GM12878 (cell line): ENCODE measurements around the gene TOMT. TPM values are rescaled to one million over a fixed set of nuclear protein-coding genes. Genes with fewer than 3 reads are reported as not detected.

Experiments
- ATAC-seq: fragments of 200-7000 bp; cut with Tn5 transposase; 3 replicates; pipeline ENCODE4 v1.9.1; 2020; ENCODE audit warnings: mild to moderate bottlenecking, moderate library complexity
- BruUV-seq: library from RNA; stranded (reverse); fragments of 400-500 nt; replicated peaks from 2 replicates; lab custom pipeline; 2021; lab: Mats Ljungman, UMichigan
- CTCF ChIA-PET: fragments of 300-600 bp; sonication (Branson Sonifier 250); formaldehyde crosslinking; extraction: SDS; loops from one replicate; lab custom pipeline; 2021; ENCODE audit warnings: inconsistent platforms; lab: Yijun Ruan, JAX
- POLR2A ChIA-PET: fragments of 350-600 bp; formaldehyde crosslinking; extraction: SDS; loops from one replicate; lab custom pipeline; 2021; ENCODE audit warnings: inconsistent platforms; lab: Charles Lee
- RAD21 ChIA-PET: fragments of 300-600 bp; sonication (Branson Sonifier 250); formaldehyde crosslinking; loops from one replicate; lab custom pipeline; 2023; ENCODE audit warnings: antibody characterized with exemption; ENCODE audit not compliant: unreplicated experiment; lab: Charles Lee
- SMC1A ChIA-PET: fragments of 300-600 bp; sonication (Branson Sonifier 250); formaldehyde crosslinking; loops from one replicate; lab custom pipeline; 2023; ENCODE audit not compliant: unreplicated experiment, uncharacterized antibody; lab: Charles Lee
- DNase-seq: peaks from one replicate; pipeline ENCODE4 v3.0.0-alpha.2; 2011; ENCODE audit warnings: low read depth, low spot score
- FAIRE-seq: peaks from 3 replicates; lab custom pipeline; 2011; peaks lifted over from hg19 to GRCh38; lab: Jason Lieb, UNC
- H2AFZ ChIP-seq: 2 replicates; pipeline ENCODE4 v1.6.0; 2011; ENCODE audit warnings: low read depth, low read length, control low read depth; ENCODE audit not compliant: control insufficient read depth
- H3K27ac ChIP-seq: 2 replicates; pipeline ENCODE4 v1.5.1; 2011; ENCODE audit warnings: control low read depth; ENCODE audit not compliant: control insufficient read depth, insufficient read depth
- H3K27me3 ChIP-seq, 2 experiments: replicated peaks in 1 of 2; 2 replicates each; pipeline versions ENCODE4 v1.6.0 to v1.6.1; 2011; ENCODE audit warnings: low read length in 1 of 2; ENCODE audit not compliant: control insufficient read depth in 2 of 2, insufficient read depth in 2 of 2
- H3K36me3 ChIP-seq, 2 experiments: 2 replicates each; pipeline ENCODE4 v1.5.1; 2011; ENCODE audit warnings: low read length in 1 of 2; ENCODE audit not compliant: control insufficient read depth in 2 of 2, insufficient read depth in 2 of 2
- H3K4me1 ChIP-seq: 2 replicates; pipeline ENCODE4 v1.6.1; 2011; ENCODE audit warnings: mild to moderate bottlenecking, low read length, moderate library complexity, mixed read lengths; ENCODE audit not compliant: control insufficient read depth, insufficient read depth
- H3K4me2 ChIP-seq: 2 replicates; pipeline ENCODE4 v1.6.0; 2011; ENCODE audit warnings: control low read depth; ENCODE audit not compliant: control insufficient read depth, insufficient read depth
- H3K4me3 ChIP-seq: fragments of 200-600 bp; sonication (generic); 2 replicates; pipeline ENCODE4 v1.5.1; 2016
- H3K79me2 ChIP-seq: 2 replicates; pipeline ENCODE4 v1.6.0; 2011; ENCODE audit warnings: low read length; ENCODE audit not compliant: control insufficient read depth, insufficient read depth
- H3K9ac ChIP-seq: 2 replicates; pipeline ENCODE4 v1.8.0; 2011; ENCODE audit warnings: low read length, control low read depth, mixed read lengths; ENCODE audit not compliant: control insufficient read depth, insufficient read depth
- H3K9me3 ChIP-seq: replicated peaks from 3 replicates; pipeline ENCODE4 v1.5.1; 2011; ENCODE audit warnings: mild to moderate bottlenecking, low read length; ENCODE audit not compliant: control insufficient read depth, insufficient read depth
- H4K20me1 ChIP-seq: 2 replicates; pipeline ENCODE4 v1.6.0; 2011; ENCODE audit not compliant: control insufficient read depth, insufficient read depth
- MYB ChIP-seq: fragments of 150-350 bp; IDR thresholded peaks from 2 replicates; pipeline ENCODE4 v1.6.1; 2014; ENCODE audit warnings: mild to moderate bottlenecking, low read depth, low read length, borderline replicate concordance
- TCF3 ChIP-seq: IDR thresholded peaks from 2 replicates; pipeline ENCODE4 v1.6.1; 2012; ENCODE audit warnings: low read depth, mild to moderate bottlenecking, low read length, borderline replicate concordance; ENCODE audit not compliant: insufficient read depth
- ZNF274 ChIP-seq: IDR thresholded peaks from one replicate; pipeline ENCODE4 v1.8.0; 2011; ENCODE audit not compliant: insufficient read length, insufficient read depth
- WGBS: methylation state at CpG from one replicate; pipeline ENCODE4 v1.1.6; 2016; ENCODE audit warnings: low lambda C conversion rate; ENCODE audit not compliant: insufficient replicate concordance, insufficient coverage; ENCODE audit errors: missing lambda C conversion rate; 5-methylcytosine and 5-hydroxymethylcytosine counted together
- in situ Hi-C: fragments of 300-500 bp; cut with MboI; formaldehyde crosslinking; loops from 9 replicates; pipeline ENCODE4 v1.14.3; 2018; ENCODE audit warnings: mixed read lengths
- intact Hi-C: fragments of 100-400 bp; cut with micrococcal nuclease; formaldehyde crosslinking; loops from one replicate; pipeline ENCODE4 v1.14.2; 2022; ENCODE audit not compliant: unreplicated experiment
- polyA plus RNA-seq, 11 experiments: library from polyadenylated mRNA; depleted of rRNA in 4 of 11; unstranded in 6 of 11; stranded (reverse) in 5 of 11; fragments of >200 nt; fragmentation: Nextera tagmentation in 4 of 11; fragmentation: Illumina TruSeq in 1 of 11; extraction: Ambion mirVana in 4 of 11; extraction: Trizol in 1 of 11; gene quantifications; 1 replicate in 1 of 11; 2 replicates in 10 of 11; pipeline versions ENCODE4 v1.2.1 to v1.2.3, GENCODE V29; 2011 to 2016; ENCODE audit warnings: inconsistent platforms in 2 of 11, missing spikeins in 2 of 11, low read depth in 1 of 11
- total RNA-seq, 4 experiments: library from RNA; depleted of rRNA in 3 of 4; stranded (reverse); fragments of >200 nt in 3 of 4; fragmentation: Illumina TruSeq in 1 of 4; extraction: Trizol in 1 of 4; gene quantifications; 2 replicates each; pipeline versions ENCODE4 v1.2.1 to v1.2.3, GENCODE V29; 2013 to 2021
- TF ChIP-seq, protein P1 (sequence below): fragments of 450-650 bp; IDR thresholded peaks from 2 replicates; pipeline ENCODE4 v1.6.1; 2017; ENCODE audit warnings: borderline replicate concordance
- TF ChIP-seq, protein P2 (sequence below): fragments of 450-650 bp; IDR thresholded peaks from 2 replicates; pipeline ENCODE4 v1.6.1; 2014; ENCODE audit warnings: mild to moderate bottlenecking
- TF ChIP-seq, protein P3 (sequence below): IDR thresholded peaks from 2 replicates; pipeline ENCODE4 v1.6.1; 2012; ENCODE audit warnings: low read depth, low read length, improper control_type of control experiment
- TF ChIP-seq, protein P4 (sequence below): fragments of 450-650 bp; IDR thresholded peaks from 2 replicates; pipeline ENCODE4 v1.6.1; 2016; ENCODE audit warnings: mild to moderate bottlenecking

The TOMT gene
- total and polyA plus RNA-seq, 10 of the 15 experiments (the other 5 are each of a cell fraction or from before 2014, with no cell fraction given) = not detected

DNA sequence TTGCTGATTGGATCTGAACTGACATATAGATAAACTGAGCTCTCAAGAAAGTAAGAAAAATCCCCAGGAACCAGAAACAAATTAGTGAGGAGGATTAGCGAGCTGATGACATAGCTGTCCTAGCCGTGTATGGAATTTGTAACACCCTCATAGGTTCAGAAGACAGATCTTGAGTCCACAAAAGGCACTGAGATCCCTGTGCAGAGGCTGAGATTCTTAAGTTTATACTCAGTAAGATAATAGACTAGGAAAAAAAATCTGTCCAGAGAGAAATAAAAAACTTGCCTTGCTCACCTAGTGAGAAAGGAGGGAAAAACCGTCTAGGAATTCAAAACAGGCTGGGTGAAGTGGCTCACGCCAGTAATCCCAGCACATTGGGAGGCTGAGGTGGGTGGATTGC lies 30.0 kb upstream of the TOMT start (continued):
- TF ChIP-seq, protein P1, sequence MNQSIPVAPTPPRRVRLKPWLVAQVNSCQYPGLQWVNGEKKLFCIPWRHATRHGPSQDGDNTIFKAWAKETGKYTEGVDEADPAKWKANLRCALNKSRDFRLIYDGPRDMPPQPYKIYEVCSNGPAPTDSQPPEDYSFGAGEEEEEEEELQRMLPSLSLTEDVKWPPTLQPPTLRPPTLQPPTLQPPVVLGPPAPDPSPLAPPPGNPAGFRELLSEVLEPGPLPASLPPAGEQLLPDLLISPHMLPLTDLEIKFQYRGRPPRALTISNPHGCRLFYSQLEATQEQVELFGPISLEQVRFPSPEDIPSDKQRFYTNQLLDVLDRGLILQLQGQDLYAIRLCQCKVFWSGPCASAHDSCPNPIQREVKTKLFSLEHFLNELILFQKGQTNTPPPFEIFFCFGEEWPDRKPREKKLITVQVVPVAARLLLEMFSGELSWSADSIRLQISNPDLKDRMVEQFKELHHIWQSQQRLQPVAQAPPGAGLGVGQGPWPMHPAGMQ = no peak

DNA sequence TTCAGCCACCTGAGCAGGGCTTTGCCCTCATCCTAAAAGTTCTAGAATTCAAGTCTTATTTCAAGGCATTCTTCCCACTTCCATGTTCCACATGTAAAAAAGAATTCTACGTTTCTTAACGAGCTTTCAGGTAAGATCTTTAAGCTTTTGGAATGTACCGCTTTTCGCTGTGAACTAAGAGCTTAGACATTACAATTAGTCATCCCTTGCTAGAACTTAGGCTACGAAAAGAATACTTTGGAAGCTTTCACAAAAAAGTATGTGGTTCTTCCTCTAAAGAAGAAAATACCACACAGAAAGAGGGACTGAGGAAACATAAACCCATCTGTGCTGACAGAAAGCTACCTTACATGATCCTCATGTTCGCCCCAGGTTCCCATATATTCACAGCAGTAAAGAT lies 27.2 kb upstream of the TOMT start:
- H4K20me1 ChIP-seq = no peaks in the 10 kb centered on the region
- H3K4me3 ChIP-seq = peak overlapping the region; percentile 77
- ATAC-seq = no peak
- peaks cover 16% of the 10 kb centered on the region for H3K4me1 ChIP-seq
- DNase-seq = no peak
- H3K9ac ChIP-seq = no peak overlapping the region
- ChIA-PET SMC1A (interaction anchor here (1.2 to 3.0 kb wide), 9 partner anchors 10 to 101 kb away, joined by 3 to 26 read pairs (median 6); no protein-coding TSS in a partner anchor), POLR2A (interaction anchor here (0.6 to 1.6 kb wide), 9 partner anchors 9 to 336 kb away, joined by 3 to 9 read pairs (median 3); no protein-coding TSS in a partner anchor), RAD21 (interaction anchor here (0.9 to 2.9 kb wide), 7 partner anchors 12 to 352 kb away, joined by 3 to 16 read pairs (median 3); no protein-coding TSS in a partner anchor), CTCF (interaction anchor here (0.8 to 2.9 kb wide), 15 partner anchors 8 to 352 kb away, joined by 3 to 21 read pairs (median 5); partner anchors contain the start of gene LAMTOR1)
- BruUV-seq = TSS peak; percentile 65
- TF ChIP-seq TCF3 = no peak
- no peak for TF ChIP-seq MYB
- TF ChIP-seq, protein P2, sequence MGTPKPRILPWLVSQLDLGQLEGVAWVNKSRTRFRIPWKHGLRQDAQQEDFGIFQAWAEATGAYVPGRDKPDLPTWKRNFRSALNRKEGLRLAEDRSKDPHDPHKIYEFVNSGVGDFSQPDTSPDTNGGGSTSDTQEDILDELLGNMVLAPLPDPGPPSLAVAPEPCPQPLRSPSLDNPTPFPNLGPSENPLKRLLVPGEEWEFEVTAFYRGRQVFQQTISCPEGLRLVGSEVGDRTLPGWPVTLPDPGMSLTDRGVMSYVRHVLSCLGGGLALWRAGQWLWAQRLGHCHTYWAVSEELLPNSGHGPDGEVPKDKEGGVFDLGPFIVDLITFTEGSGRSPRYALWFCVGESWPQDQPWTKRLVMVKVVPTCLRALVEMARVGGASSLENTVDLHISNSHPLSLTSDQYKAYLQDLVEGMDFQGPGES = no peak
- TF ChIP-seq, protein P3, sequence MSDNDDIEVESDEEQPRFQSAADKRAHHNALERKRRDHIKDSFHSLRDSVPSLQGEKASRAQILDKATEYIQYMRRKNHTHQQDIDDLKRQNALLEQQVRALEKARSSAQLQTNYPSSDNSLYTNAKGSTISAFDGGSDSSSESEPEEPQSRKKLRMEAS = no peak
- TF ChIP-seq, protein P4, sequence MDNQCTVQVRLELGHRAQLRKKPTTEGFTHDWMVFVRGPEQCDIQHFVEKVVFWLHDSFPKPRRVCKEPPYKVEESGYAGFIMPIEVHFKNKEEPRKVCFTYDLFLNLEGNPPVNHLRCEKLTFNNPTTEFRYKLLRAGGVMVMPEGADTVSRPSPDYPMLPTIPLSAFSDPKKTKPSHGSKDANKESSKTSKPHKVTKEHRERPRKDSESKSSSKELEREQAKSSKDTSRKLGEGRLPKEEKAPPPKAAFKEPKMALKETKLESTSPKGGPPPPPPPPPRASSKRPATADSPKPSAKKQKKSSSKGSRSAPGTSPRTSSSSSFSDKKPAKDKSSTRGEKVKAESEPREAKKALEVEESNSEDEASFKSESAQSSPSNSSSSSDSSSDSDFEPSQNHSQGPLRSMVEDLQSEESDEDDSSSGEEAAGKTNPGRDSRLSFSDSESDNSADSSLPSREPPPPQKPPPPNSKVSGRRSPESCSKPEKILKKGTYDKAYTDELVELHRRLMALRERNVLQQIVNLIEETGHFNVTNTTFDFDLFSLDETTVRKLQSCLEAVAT = 0 out of 2 replicates have a peak, but pooled peaks have one; percentile 19
- no peak for TF ChIP-seq ZNF274
- in situ Hi-C loops = no loop called here
- intact Hi-C loops = no loop called here
- no peaks in the 10 kb centered on the region for H3K9me3 ChIP-seq
- 0 out of 4 replicates have a peak, but pooled peaks cover 0 to 2% of the 10 kb centered on the region in 2 experiments for H3K36me3 ChIP-seq
- H3K79me2 ChIP-seq = peaks cover 56% of the 10 kb centered on the region
- H3K27ac ChIP-seq = no peak overlapping the region
- no peak for FAIRE-seq
- H3K27me3 ChIP-seq = no peaks in the 10 kb centered on the region
- no peak overlapping the region for H2AFZ ChIP-seq
- 77% methylated on average over 6 of the region's 6 CpGs for WGBS
- H3K4me2 ChIP-seq = peak overlapping the region; percentile 15
